Gastrocnemius medialis (tissue), 4 donors: Measurements from ENCODE around the gene MRPL17. TPM values are rescaled to one million over a fixed set of nuclear protein-coding genes. Genes with fewer than 3 reads are reported as not detected.
"Not testable (repeated sequence)": the region's sequence is repeated elsewhere in the genome, so short reads cannot be mapped to it uniquely, and the experiment has no call there.

Source experiments
- ATAC-seq, 2 donors: fragments of 150-250 bp; one replicate each; pipeline ENCODE4 v1.9.1; 2016
- DNase-seq, 2 donors: peaks; one replicate each; pipeline ENCODE4 v3.0.0-alpha.2; 2019
- H3K27ac ChIP-seq, 4 donors: fragments of 200-600 bp; sonication (generic); 1 replicate in 1 of 4; 2 replicates in 3 of 4; pipeline ENCODE4 v1.5.1; 2016 to 2018; ENCODE audit warnings: mild to moderate bottlenecking in 2 of 4, moderate library complexity in 1 of 4
- H3K27me3 ChIP-seq, 3 donors: fragments of 200-600 bp; sonication (generic) in 2 of 3; 1 replicate in 1 of 3; 2 replicates in 2 of 3; pipeline versions ENCODE4 v1.5.1 to v1.6.0; 2016 to 2019; ENCODE audit warnings: mild to moderate bottlenecking in 1 of 3, moderate library complexity in 1 of 3
- H3K36me3 ChIP-seq, 2 donors: fragments of 200-600 bp; sonication (generic) in 1 of 2; one replicate each; pipeline ENCODE4 v1.5.1; 2017 to 2018
- H3K4me1 ChIP-seq, 2 donors: fragments of 200-600 bp; sonication (generic) in 1 of 2; one replicate each; pipeline ENCODE4 v1.5.1; 2016 to 2017; ENCODE audit warnings: mild to moderate bottlenecking in 2 of 2
- H3K4me3 ChIP-seq, 4 donors: fragments of 200-600 bp; sonication (generic) in 3 of 4; 1 replicate in 1 of 4; 2 replicates in 3 of 4; pipeline ENCODE4 v1.5.1; 2016 to 2019; ENCODE audit warnings: mild to moderate bottlenecking in 2 of 4
- H3K9me3 ChIP-seq, 3 donors: fragments of 200-600 bp; sonication (generic) in 2 of 3; 1 replicate in 1 of 3; 2 replicates in 2 of 3; pipeline ENCODE4 v1.5.1; 2016 to 2019
- POLR2A ChIP-seq, 2 donors: fragments of 450-650 bp; IDR thresholded peaks; one replicate each; pipeline ENCODE4 v1.6.1; 2017; ENCODE audit warnings: antibody characterized with exemption in 2 of 2, mild to moderate bottlenecking in 2 of 2, moderate library complexity in 2 of 2
- in situ Hi-C, 4 donors: fragments of 200-750 bp; cut with MboI; loops; one replicate each; pipeline versions ENCODE4 v1.15.0 to v1.8.0; 2017; ENCODE audit warnings: low sequenced_read_pairs in 4 of 4
- intact Hi-C: fragments of 100-400 bp; cut with DNase I; formaldehyde crosslinking; loops from one replicate; pipeline ENCODE4 v1.15.1; 2023; ENCODE audit warnings: low total_unique reads
- total RNA-seq, 4 donors: library from RNA; depleted of rRNA; stranded (reverse); fragments of >200 nt; gene quantifications; one replicate each; pipeline versions ENCODE4 v1.1.0 to v1.2.3, GENCODE V29; 2016
- TF ChIP-seq, protein P1 (sequence below), 5 experiments: fragments of 450-650 bp in 3 of 5; fragments of 200-600 bp in 2 of 5; sonication (generic) in 2 of 5; IDR thresholded peaks in 4 of 5; conservative IDR thresholded peaks in 1 of 5; 1 replicate in 4 of 5; 2 replicates in 1 of 5; pipeline ENCODE4 v1.5.1; 2016 to 2019; ENCODE audit warnings: antibody characterized with exemption in 5 of 5, mild to moderate bottlenecking in 3 of 5, moderate library complexity in 3 of 5

The MRPL17 gene
- total RNA-seq, 4 donors from 2014 or later: 25.1 to 33.4 (median 27.7) TPM

GRCh38 chr11:6705905-6706535 lies 22.9 kb upstream of the MRPL17 start:
- peak in 1 of 2 donors; percentile 17 for DNase-seq
- Histone ChIP-seq H3K9me3 (no peaks in the 10 kb centered on the region), H3K27ac (peak overlapping the region in 2 of 4 donors; percentile 7 to 34), H3K36me3 (no peaks in the 10 kb centered on the region), H3K4me3 (no peak overlapping the region), H3K27me3 (no peaks in the 10 kb centered on the region), H3K4me1 (peaks cover 0 to 4% of the 10 kb centered on the region in 2 donors)
- intact Hi-C loops (loop anchor here (1.0 kb wide), 1 partner anchor 175 kb away; no protein-coding TSS in a partner anchor), in situ Hi-C loops (loop anchor here in 1 of 4 donors (5.0 kb wide), 1 partner anchor 174 kb away; no protein-coding TSS in a partner anchor)
- ATAC-seq: peak; percentile 25 to 80
- TF ChIP-seq, protein P1, sequence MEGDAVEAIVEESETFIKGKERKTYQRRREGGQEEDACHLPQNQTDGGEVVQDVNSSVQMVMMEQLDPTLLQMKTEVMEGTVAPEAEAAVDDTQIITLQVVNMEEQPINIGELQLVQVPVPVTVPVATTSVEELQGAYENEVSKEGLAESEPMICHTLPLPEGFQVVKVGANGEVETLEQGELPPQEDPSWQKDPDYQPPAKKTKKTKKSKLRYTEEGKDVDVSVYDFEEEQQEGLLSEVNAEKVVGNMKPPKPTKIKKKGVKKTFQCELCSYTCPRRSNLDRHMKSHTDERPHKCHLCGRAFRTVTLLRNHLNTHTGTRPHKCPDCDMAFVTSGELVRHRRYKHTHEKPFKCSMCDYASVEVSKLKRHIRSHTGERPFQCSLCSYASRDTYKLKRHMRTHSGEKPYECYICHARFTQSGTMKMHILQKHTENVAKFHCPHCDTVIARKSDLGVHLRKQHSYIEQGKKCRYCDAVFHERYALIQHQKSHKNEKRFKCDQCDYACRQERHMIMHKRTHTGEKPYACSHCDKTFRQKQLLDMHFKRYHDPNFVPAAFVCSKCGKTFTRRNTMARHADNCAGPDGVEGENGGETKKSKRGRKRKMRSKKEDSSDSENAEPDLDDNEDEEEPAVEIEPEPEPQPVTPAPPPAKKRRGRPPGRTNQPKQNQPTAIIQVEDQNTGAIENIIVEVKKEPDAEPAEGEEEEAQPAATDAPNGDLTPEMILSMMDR (IDR thresholded peaks at IDR 0.05 in 4 of 5, conservative IDR thresholded peaks at IDR 0.05 in 1 of 5): peak; percentile 77 to 91 (median 79)
- TF ChIP-seq POLR2A (IDR thresholded peaks at IDR 0.05): no peak

DNA sequence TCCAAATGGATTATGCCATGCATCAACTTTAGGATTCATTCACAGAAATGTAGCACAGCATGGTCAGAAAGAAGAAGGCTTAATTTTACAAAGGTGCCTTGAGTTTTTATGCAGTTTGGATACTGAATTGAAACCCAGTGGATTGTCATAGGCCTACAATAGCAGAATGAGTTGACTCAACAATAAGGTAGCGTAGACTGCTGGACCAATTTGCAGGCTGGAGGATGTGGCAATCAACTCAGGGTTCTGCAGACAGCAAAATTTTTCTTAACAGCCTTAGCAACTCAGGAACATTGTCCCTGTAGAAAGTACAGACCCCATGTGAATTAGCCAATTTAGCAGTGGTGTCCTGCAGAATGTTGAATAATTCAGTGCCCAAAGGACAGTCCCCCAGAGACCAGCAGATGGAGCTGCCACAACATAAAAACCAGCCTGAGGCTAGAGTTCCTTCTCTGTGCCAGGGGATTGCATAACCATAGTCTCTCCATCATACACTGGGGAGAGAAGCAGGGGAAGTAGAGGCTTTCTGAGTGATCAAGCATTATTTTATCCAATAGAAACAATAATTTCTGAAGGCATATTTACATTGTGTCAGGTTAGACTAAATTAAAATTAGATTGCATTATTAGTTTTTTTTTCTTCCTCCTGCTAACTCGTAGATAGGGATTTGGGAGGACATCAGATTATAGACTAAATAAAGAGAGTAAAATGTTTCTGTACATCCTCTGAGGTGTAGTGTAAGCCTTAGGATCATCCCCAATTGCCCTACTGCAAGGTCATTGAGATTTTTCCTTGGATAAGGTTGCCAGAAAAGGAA lies 20.3 kb upstream of the MRPL17 start:
- Histone ChIP-seq H3K27ac (no peak overlapping the region), H3K4me1 (peaks cover 0 to 4% of the 10 kb centered on the region in 2 donors), H3K27me3 (no peaks in the 10 kb centered on the region), H3K36me3 (no peaks in the 10 kb centered on the region), H3K9me3 (no peaks in the 10 kb centered on the region), H3K4me3 (no peak overlapping the region)
- no peak for TF ChIP-seq POLR2A (IDR thresholded peaks at IDR 0.05)
- TF ChIP-seq, protein P1 (IDR thresholded peaks at IDR 0.05 in 4 of 5, conservative IDR thresholded peaks at IDR 0.05 in 1 of 5): peak; percentile 11 to 47 (median 39)
- DNase-seq (peak; percentile 21 to 28), ATAC-seq (peak; percentile 91 to 92)
- in situ Hi-C loops: no loop called here
- intact Hi-C loops: no loop called here

DNA sequence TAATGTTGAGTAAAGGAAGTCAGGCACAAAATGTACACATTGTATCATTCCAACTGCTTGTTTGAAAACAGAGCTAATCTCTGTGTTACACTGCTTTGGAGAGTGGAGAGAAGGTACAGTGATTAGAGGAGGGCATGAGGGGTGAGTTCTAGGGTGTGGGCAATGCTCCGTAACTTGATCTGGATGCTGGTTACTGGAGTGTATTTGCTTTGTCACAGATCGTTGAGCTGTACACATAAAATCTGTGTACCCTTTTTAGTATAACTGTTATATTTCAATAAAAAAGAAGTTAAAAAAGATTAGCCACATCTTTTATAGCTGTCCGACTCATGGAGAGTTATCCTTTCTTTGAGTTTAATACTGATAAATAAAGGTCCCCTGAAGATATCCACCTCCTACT lies 18.8 kb upstream of the MRPL17 start:
- H3K4me1 ChIP-seq, H3K27ac ChIP-seq, in situ Hi-C loops, H3K9me3 ChIP-seq, H3K27me3 ChIP-seq, H3K36me3 ChIP-seq, intact Hi-C loops, ATAC-seq, DNase-seq, H3K4me3 ChIP-seq: not testable (repeated sequence)

DNA sequence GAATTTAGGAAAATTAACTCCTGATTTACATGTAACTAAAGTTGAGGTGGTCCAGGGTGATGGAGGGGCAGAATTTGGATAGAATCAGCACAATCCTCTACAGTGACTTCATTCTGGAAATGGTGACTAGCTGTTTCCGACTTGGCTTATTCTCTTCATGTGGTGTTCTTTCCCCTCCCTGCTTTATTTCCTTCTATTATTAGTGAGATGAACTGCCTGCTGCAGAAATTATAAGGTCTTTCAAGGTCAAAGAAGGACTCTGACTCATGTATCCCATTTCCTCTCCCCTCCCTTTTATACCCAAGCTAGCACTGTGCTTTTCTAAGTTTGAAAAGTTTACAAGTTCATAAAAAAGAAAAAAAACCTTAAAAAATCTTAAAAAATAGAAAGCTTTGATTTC lies 12.2 kb upstream of the MRPL17 start:
- no peaks in the 10 kb centered on the region for H3K9me3 ChIP-seq
- peak overlapping the region; percentile 54 to 76 (median 67) for H3K27ac ChIP-seq
- H3K4me1 ChIP-seq: peaks cover 19 to 25% of the 10 kb centered on the region in 2 donors
- H3K27me3 ChIP-seq: no peaks in the 10 kb centered on the region
- ATAC-seq: peak; percentile 87 to 91
- H3K36me3 ChIP-seq: no peaks in the 10 kb centered on the region
- in situ Hi-C loops: no loop called here
- TF ChIP-seq POLR2A (IDR thresholded peaks at IDR 0.05): no peak
- TF ChIP-seq, protein P1 (IDR thresholded peaks at IDR 0.05 in 4 of 5, conservative IDR thresholded peaks at IDR 0.05 in 1 of 5): no peak
- H3K4me3 ChIP-seq: no peak overlapping the region
- no peak for DNase-seq
- intact Hi-C loops: no loop called here

DNA sequence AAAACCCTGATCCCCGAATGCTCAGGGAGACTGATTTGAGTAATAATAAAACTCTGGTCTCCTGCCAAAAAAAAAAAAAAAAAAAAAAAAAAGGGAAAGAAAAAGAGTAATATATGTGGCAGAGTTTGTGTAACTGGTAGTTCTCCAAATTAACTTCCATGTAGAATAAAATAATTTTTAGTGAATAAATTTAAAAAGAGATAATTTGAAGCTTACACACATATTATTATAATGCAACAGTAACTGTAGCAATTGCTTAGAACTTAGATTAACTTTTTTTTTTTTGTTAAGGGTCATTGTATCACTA lies 11.0 kb upstream of the MRPL17 start:
- in situ Hi-C loops (no loop called here), intact Hi-C loops (no loop called here)
- no peak for DNase-seq
- H3K4me1 ChIP-seq: peaks cover 19 to 25% of the 10 kb centered on the region in 2 donors
- H3K36me3 ChIP-seq: no peaks in the 10 kb centered on the region
- H3K27me3 ChIP-seq: no peaks in the 10 kb centered on the region
- no peaks in the 10 kb centered on the region for H3K9me3 ChIP-seq
- peak overlapping the region in 3 of 4 donors; percentile 51 to 76 (median 55) for H3K27ac ChIP-seq
- ATAC-seq: no peak
- no peak overlapping the region for H3K4me3 ChIP-seq
- no peak for TF ChIP-seq POLR2A (IDR thresholded peaks at IDR 0.05)
- TF ChIP-seq, protein P1 (IDR thresholded peaks at IDR 0.05 in 4 of 5, conservative IDR thresholded peaks at IDR 0.05 in 1 of 5): no peak
